Smooth muscle cell of the brain vasculature (primary cell): ENCODE measurements around the gene SEL1L3.

Source experiments
- DNase-seq: peaks from one replicate; pipeline ENCODE4 v3.0.0-alpha.2; 2012; ENCODE audit warnings: low read depth, low spot score

Gene SEL1L3

DNA sequence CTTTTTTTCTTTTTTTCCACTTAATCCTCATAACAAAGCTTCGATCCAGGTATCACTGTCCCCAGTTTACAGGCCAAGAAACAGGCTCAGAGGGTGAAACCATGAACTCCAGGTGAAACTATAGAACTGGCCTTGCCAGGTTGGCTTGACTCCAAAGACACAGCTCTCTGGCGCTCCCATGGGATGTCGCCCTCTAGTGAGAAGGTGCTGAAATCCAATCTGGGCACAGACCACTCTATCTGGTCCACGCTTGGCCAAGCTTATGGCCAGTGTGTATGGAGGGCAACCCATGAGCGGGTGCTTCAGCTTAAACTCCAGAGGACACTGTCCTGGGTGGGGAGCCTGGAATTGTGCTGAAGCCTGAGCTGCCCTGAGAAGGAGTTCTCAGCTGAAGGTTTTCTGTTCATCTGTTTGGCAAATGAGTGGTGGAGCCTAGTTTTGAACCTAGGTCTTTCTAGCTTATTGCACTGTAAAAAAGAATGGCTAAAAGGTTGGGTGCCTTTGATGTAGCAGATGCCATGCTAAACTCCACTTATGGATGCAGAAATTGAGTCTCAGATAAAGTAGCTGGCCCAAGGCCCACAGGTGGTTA lies 70.5 kb downstream of the SEL1L3 start:
- DNase-seq = no peak

DNA sequence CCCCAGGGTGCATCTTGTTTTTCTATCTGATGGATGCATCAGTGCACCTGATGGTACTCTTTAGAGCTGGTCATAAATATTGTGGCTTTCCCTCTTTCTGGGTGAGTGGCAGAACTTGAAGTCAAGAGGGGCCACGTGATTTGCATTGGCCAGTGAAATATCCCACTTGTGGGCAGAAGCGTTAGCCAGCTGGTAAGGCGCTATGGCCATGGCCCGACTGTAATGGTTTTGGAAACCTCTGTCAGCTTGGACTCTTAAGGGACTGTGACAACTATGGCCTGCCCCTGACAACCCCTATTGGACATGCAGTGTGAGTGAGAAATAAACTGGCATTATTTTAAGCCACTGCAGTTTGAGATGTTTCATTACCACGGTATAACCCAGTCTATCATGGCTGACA lies 72.8 kb downstream of the SEL1L3 start:
- DNase-seq = no peak

- DNase-seq = no peak
Observed at GRCh38 chr4:25788703-25789238, 74.0 kb downstream of the SEL1L3 start.

DNA sequence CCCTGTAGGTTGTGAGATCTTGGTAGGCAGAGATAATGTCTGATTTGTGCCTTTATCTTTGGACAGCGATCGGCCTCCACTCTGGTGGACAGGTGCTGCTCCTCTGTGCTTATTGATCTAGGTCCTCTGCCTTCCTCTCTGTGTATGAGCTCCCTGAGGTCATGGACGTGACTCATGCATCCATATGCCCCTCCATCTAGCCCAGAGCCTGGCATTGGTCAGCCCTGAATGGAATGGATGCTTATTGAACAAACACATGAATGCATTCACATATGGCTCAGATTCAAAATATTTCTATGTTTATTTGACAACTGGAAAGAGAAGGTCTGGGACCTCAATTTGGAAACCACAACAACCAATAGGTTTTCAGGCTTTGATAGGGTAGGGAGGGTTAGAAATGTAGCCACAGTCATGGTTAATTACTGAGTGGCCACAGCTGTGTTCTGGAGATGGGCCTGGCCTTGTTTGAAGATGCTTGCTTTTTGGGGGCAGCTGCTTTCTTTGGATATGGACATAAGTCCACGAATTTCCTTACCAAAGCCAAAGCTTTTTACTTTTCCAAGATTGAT lies 76.2 kb downstream of the SEL1L3 start:
- DNase-seq = no peak

GRCh38 chr4:25783943-25784342 lies 78.8 kb downstream of the SEL1L3 start:
- DNase-seq = no peak

GRCh38 chr4:25783126-25783525 lies 79.7 kb downstream of the SEL1L3 start:
- DNase-seq = no peak

DNA sequence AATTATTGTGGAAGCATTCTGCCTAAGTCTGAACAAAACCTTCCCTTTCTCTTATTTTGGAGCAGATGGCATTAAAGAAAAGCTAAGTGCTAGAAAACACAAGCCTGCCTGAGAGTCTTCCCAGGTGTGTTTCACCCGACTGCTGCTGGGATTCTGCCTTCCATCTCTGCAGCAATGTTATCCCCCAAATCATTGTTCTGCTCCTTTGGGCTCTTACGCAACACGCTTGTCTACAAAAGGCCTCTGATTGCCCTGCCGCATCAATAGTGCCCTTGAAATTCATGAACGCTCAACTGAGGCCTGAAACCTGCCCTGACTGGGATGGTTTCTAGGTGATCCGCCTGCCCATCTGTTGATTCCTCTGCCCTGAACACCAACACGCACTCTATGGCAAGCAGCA lies 80.3 kb downstream of the SEL1L3 start:
- DNase-seq = no peak

DNA sequence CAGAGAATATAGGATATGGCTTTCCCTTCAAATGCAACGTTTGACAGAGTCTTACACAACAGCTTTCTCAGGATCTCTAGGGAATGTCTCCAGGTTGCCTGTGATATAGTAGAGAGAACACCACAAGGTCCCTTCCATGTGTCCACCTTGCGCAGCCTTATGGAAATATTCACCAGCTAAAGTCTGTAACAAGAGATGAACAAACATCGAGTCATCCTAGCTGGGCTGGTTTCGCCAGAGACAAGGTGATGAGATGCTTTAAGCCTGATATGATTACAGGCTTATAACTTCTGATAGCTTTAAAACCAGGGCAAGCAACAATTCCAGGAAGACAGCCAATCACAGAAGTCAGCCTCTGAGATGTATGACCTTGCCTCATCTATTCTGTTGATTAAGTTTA lies 83.8 kb downstream of the SEL1L3 start:
- DNase-seq = no peak

DNA sequence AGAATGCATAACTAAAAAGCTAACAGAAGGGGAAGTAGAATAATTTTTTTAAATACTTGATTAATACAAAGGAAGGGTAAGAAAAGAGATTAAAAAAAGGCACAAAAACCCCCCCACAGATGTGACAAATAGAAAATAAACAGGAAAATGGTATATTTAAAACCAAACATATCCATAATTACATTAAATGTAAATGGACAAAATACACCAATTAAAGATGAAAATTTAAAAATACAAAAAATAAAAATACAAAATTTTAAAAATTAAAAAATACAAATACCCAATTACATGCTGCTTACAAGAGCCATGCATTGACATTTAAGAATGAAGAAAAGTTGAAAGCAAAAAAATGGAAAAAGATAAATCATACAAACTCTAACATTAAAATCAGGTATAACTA lies 86.0 kb downstream of the SEL1L3 start:
- DNase-seq = no peak

DNA sequence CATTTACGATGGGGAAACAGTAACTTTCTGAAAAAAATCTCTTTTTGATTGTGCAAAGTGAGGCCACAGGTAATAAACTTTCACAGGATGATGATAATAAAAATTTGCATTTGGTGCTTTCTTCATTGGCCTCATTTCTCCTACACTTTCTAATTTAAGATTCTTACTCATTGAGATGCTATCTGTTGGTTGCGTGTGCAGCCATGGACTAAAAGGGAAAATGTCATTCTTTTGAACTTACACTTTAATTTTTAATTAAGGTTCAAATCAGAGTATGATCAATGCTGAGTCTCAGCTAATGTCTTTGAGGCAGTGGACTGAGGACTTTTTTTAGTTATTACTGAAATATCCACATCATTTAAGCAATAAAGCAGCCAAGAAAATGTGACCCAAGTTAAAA lies 87.6 kb downstream of the SEL1L3 start:
- no peak for DNase-seq

DNA sequence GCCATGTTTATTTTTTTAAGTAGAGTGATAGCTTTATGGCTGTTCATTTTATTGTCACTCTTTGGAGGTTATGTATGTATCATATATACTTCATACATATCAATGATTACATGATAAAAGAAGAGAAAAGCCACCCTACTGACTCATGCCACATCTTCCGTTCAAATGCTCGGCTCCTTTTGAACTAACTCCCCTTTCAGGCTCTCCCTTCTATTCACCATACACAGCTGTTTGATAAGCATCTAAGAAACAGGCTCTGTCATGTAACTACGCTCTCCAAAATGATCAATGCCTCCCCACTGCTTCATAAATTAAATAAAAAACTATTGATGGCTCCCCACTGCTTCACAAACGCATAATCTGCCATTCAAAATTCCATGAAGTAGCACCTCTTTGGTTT lies 89.4 kb downstream of the SEL1L3 start:
- no peak for DNase-seq

DNA sequence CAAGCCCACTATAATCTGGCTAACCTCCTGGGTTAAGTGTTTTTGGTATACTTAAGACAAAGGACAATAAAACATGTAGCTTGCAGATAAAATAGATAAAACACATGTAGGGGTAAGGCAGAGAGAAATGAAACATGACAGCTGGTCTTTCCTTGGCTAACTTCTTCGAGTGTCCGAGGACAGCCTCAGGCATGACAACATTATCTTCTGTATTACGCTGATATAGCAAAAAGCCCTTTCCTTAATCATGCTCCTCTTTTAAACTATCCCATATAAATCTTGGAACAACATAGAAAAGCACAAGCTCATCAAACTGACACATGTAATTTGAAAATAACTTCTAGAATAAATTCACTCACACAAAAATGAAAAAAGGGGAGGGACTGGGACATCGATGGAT lies 91.1 kb downstream of the SEL1L3 start:
- DNase-seq = no peak

- DNase-seq = no peak
Observed at GRCh38 chr4:25770847-25771246, 91.9 kb downstream of the SEL1L3 start.

DNA sequence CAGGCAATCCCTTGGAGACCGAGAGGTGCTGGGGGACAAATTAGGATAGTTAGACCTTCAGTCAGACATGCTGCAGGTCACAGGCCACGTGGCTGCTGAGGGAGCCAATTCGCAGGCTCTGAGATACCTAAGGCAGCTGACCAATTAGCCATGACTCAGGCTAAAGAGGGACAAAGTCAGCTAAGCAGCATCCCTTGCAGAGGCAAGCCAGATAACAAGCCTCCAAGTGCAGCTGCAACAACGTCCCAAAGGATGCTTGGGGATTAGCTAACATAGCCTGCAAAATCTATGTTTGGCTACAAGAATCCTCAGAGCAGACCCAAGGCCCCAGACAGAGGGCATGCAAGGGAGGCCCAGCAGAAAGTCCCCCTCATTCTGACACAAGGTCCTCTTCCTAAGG lies 93.5 kb downstream of the SEL1L3 start:
- DNase-seq = no peak

GRCh38 chr4:25767877-25768725 lies 94.7 kb downstream of the SEL1L3 start:
- peak; percentile 35 for DNase-seq

GRCh38 chr4:25760518-25761157 lies 102.2 kb downstream of the SEL1L3 start:
- no peak for DNase-seq

GRCh38 chr4:25760048-25760447 lies 102.7 kb downstream of the SEL1L3 start:
- DNase-seq = no peak

- no peak for DNase-seq
Observed at GRCh38 chr4:25759101-25759500, 103.7 kb downstream of the SEL1L3 start.

DNA sequence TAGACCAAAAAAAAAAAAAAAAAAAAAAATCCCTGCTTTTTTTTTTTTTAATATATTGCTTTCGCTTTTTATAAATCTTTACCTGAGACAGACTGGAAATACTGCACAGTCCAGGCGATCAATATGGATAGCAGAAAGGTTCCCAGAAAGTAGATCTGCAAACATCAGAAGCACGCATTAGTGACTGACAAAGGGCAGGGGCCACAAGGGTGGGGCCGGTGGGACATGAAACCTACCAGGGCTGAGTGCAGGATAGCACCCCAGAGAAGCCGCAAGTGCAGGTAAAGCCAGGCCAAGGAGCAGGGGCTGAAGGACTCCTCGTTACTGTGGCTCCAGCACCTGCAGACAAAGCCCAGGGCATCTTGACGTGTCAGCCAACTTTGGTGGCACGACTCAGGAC lies 105.3 kb downstream of the SEL1L3 start:
- no peak for DNase-seq

DNA sequence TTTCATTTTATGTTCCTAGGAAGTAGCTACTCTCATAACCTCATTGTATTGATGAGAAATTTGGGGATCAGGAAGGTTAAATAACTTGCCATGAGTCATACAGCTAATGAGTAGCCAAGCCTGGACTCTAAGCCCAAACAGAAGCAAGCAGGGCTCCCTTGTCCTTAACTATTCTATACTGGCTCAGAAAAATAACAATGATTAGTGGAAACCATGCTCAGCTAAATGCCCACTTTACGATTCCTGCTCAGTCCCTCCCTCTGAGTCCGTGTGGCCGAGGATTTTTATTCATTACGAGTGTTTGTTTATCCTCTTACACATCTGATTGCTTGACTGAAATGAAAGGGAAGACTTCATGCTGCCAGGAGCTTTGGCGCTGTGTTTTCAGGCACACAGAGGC lies 106.3 kb downstream of the SEL1L3 start:
- DNase-seq = no peak

GRCh38 chr4:25755911-25756310 lies 106.9 kb downstream of the SEL1L3 start:
- DNase-seq = no peak

- DNase-seq = no peak
Observed at GRCh38 chr4:25753239-25753638, 109.5 kb downstream of the SEL1L3 start.
